SH-SY5Y (cell line): ENCODE results near the gene BCDIN3D.

ENCODE experiments used
- GATA2 ChIP-seq: IDR thresholded peaks from 2 replicates; pipeline ENCODE4 v1.6.1; 2011; ENCODE audit warnings: mild to moderate bottlenecking, low read depth, low read length
- GATA3 ChIP-seq: IDR thresholded peaks from 2 replicates; pipeline ENCODE4 v1.6.1; 2011; ENCODE audit warnings: low read depth, mild to moderate bottlenecking, low read length, moderate library complexity

The BCDIN3D gene

DNA sequence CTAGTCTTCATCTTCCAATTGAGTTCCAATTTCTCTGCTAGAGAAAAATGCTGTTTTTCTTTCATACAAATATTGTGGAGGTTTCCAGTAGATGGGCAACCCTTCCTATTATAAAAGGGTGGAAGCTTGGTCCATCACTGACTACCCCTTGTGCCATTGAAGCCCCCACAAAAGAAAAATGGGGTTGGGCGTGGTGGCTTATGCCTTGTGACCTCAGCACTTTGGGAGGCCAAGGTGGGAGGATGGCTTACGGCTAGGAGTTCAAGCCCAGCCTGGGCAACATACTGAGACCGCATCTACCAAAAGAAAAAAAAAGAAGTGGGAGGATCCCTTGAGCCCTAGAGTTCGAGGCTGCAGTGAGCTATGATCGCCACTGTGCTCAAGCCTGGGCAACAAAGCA lies 37.5 kb downstream of the BCDIN3D start:
- TF ChIP-seq GATA2 (no peak), GATA3 (no peak)

- TF ChIP-seq GATA2 (no peak), GATA3 (no peak)
Observed at GRCh38 chr12:49804821-49805220, 38.1 kb downstream of the BCDIN3D start.

GRCh38 chr12:49803693-49804450 lies 39.0 kb downstream of the BCDIN3D start:
- TF ChIP-seq GATA3, result no peak
- no peak for TF ChIP-seq GATA2

- no peak for TF ChIP-seq GATA2
Observed at GRCh38 chr12:49801141-49802063, 41.5 kb downstream of the BCDIN3D start.

DNA sequence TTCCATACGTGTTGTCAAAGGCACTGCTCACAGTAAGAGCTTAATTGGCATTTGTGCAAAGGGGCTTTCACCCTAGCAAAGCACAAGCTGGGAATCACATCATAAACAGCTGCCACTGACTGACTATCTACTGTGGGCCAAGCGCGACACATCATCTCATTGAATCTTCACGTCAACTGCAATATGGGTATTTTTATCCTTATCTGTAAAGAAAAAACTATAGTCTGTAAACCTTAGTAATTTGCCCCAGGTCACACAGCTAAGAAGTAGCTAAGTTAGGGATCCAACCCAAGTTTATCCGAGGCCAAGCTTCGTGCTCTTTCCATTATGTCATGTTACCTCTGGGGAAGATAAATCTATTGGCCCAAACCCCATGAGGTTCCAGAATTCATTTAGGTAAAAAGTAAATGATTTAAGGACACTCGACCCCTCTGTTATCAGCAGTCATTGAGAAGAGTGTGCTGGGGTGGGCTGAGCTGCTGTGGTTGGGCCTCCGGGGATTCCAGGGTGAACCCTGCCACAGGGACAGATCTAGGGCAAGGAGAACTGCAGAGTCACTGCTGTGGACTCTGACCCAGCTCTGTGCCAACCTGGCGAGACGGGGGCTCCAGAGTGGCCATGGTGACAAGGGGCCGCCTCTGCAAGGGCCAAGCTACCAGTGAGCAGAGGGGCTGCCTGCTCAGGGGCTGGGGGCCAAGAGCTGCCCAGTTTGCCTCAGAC lies 42.3 kb downstream of the BCDIN3D start:
- TF ChIP-seq GATA2 (no peak), GATA3 (no peak)

DNA sequence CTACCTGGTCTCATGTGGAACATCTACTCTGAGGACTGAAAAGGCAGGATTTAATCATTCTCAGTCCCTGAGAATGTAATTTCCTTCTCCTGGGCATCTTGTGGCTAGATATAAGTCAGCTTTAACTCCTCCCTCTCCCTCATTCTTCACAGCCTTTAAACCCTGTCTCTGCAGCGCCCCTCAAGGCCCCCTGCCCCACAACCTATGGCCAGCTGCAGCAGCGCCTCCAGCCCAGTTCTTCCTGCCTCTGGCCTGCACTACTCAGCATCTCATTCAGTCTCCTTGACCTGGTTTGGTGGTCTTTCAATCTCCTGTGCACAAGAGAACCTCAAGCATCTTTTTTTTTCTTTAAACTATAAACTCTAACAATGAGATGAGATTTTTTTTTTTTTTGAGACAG lies 44.0 kb downstream of the BCDIN3D start:
- TF ChIP-seq GATA3, result no peak
- TF ChIP-seq GATA2, result no peak

- TF ChIP-seq GATA3 (no peak), GATA2 (no peak)
Observed at GRCh38 chr12:49798248-49798647, 44.7 kb downstream of the BCDIN3D start.

GRCh38 chr12:49797449-49797776 lies 45.5 kb downstream of the BCDIN3D start:
- TF ChIP-seq GATA2 (no peak), GATA3 (no peak)

DNA sequence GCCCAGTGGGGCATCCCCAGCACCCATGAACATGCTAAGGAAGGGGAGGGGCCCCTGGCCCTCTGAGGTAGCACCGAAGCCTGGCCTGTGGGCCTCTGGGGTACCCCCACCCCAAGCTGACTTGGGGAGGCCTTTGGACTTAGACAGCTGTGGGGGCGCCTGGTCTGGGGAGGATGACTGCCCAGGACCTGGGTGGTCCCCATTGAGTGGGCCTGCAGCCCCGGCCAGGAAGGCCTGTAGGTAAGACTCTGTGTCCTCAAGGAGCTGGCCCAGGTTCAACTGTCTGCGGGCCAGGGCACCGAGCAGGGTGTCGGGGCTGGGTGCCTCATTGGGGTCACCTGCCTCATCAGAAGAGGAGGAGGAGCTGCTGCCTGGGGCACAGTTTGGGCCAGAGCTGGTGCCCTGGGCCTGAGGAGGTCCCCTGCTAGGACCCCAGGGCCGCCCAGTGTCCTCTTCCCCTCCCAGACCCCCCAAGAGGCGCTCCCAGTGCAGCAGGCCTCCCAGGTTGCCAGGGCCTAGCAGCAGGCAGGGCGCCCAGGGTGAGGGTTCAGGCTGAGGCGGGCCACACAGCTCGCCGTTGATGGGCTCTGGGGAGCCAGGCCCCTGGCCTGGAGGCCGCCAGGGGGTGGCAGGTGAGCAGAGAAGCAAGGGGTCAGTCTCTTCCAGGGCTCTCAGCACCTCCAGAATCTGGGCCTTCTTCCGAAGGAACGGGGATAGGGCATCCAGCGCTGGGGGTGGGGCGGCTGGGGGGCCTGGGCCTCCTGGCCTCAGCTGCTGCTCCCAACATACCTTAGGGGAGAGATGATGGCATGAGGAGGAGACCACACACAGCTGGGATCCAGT lies 46.1 kb downstream of the BCDIN3D start:
- TF ChIP-seq GATA3, result no peak
- no peak for TF ChIP-seq GATA2

DNA sequence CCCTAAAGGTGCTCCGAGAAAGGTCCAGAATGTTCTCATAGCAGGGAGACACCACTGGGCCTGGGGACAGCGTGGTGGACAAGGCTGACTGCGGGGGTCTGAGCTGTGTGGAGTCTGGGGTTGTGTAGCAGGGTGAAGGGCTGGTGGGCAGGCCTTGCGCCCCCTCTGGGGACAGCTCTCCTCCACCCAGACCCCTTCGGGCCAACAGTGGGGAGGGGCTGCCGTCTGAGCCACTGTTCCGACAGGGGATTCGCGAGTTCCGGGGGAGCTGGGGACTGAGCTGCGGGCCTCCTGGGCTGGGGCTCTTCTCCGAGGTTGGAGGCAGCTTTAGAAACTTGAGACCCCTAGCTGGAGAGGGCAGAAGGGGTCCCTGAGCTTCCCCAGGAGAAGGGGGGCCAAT lies 46.8 kb downstream of the BCDIN3D start:
- TF ChIP-seq GATA2 (no peak), GATA3 (no peak)

DNA sequence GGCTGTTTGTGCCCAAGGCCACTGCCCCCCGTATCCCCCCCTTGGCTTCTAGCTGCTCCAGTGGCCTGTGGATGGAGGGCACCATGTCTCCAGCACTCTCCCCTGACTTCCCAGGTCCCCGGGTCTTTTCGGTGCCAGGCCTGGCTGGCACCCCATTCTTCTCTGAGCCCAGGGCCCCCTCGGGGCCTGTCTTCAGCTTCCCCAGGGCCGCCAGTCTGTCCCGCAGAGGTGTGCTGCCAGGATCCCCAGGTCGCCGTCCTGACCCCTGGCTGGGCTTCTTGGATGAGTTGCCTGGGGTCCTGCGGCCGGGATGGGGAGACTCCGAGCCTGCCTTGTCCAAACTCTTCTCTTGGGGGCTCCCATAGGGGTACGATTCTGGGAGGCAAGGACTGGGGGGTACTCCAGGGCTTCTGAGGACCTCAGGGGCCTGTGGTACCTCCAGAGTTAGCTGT lies 47.2 kb downstream of the BCDIN3D start:
- TF ChIP-seq GATA3, result no peak
- TF ChIP-seq GATA2, result no peak

- TF ChIP-seq GATA2, result no peak
- TF ChIP-seq GATA3, result no peak
Observed at GRCh38 chr12:49794811-49795653, 47.9 kb downstream of the BCDIN3D start.

- no peak for TF ChIP-seq GATA2
- no peak for TF ChIP-seq GATA3
Observed at GRCh38 chr12:49794021-49794420, 48.9 kb downstream of the BCDIN3D start.

DNA sequence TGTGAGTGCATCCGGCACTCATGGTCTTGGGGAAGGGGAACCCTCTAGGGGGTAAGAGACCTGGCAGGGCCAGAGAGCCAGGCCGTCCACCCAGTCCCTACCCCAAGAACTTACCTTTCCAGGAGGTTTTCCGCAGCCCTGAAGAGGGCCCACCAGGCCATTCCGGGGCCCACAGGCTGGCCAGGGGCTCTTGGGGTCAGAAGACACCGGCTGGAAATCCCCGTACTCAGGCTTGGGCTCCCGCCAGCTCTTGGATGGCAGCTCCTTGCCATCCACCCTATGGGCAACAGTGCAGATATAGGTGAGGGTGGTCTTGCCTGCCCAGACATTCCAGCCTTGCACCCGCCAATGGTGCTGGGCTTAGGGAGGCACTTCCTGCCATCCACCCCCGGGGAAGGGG lies 49.3 kb downstream of the BCDIN3D start:
- TF ChIP-seq GATA2 (no peak), GATA3 (no peak)
